Aorta (tissue), 5 donors: Measurements from ENCODE around the gene SIGLEC8. TPM values are rescaled to one million over a fixed set of nuclear protein-coding genes. Genes with fewer than 3 reads are reported as not detected.
"Not testable (repeated sequence)": the region's sequence is repeated elsewhere in the genome, so short reads cannot be mapped to it uniquely, and the experiment has no call there.

ENCODE experiments used
- ATAC-seq: fragments of 200-7000 bp; cut with Tn5 transposase; one replicate; pipeline ENCODE4 v1.9.1; 2022; ENCODE audit warnings: moderate library complexity; ENCODE audit not compliant: low FRiP score
- DNase-seq, 2 donors: peaks; one replicate each; pipeline ENCODE4 v3.0.0-alpha.2; 2020
- H3K27ac ChIP-seq, 2 donors: one replicate each; pipeline ENCODE4 v1.5.1; 2013; ENCODE audit warnings: low read length in 2 of 2, mild to moderate bottlenecking in 2 of 2, moderate library complexity in 2 of 2, control low read depth in 1 of 2, inconsistent platforms in 1 of 2, low read depth in 1 of 2
- H3K27me3 ChIP-seq, 2 donors: one replicate each; pipeline ENCODE4 v1.6.1; 2013; ENCODE audit warnings: control low read depth in 1 of 2, low read length in 1 of 2, mild to moderate bottlenecking in 1 of 2, moderate library complexity in 1 of 2; ENCODE audit not compliant: insufficient read depth in 2 of 2, control insufficient read depth in 1 of 2
- H3K36me3 ChIP-seq, 2 donors: one replicate each; pipeline ENCODE4 v1.6.1; 2013; ENCODE audit warnings: control low read depth in 1 of 2, low read length in 1 of 2, mild to moderate bottlenecking in 1 of 2; ENCODE audit not compliant: insufficient read depth in 2 of 2, control insufficient read depth in 1 of 2
- H3K4me1 ChIP-seq, 2 donors: one replicate each; pipeline ENCODE4 v1.6.1; 2013; ENCODE audit warnings: low read length in 2 of 2, control low read depth in 1 of 2, mild to moderate bottlenecking in 1 of 2, moderate library complexity in 1 of 2; ENCODE audit not compliant: insufficient read depth in 2 of 2, control insufficient read depth in 1 of 2
- H3K4me3 ChIP-seq, 2 donors: one replicate each; pipeline ENCODE4 v1.5.1; 2013; ENCODE audit warnings: low read length in 2 of 2, control low read depth in 1 of 2, mild to moderate bottlenecking in 1 of 2
- H3K9me3 ChIP-seq: one replicate; pipeline ENCODE4 v1.6.1; 2013; ENCODE audit warnings: mild to moderate bottlenecking, low read length; ENCODE audit not compliant: control insufficient read depth
- WGBS, 2 donors: extraction: QIAGEN DNeasy Blood & Tissue Kit; methylation state at CpG; one replicate each; pipeline ENCODE4 v1.1.7; 2013; 5-methylcytosine and 5-hydroxymethylcytosine counted together
- intact Hi-C, 2 donors: fragments of 100-400 bp; cut with DNase I; formaldehyde crosslinking; loops; one replicate each; pipeline versions ENCODE4 v1.14.2 to v1.15.0; 2022
- long read RNA-seq, 2 donors: library from polyadenylated mRNA; unstranded; transcript quantifications; one replicate each; pipeline ENCODE4 v2.0.0, GENCODE V29; 2020 to 2021
- polyA plus RNA-seq, 2 donors: library from polyadenylated mRNA; stranded (reverse); fragments of 200-250 nt; gene quantifications; one replicate each; pipeline ENCODE4 v1.2.3, GENCODE V29; 2013
- total RNA-seq, 2 donors: library from RNA; stranded (reverse); fragmentation: NEBNext Ultra II Directional; extraction: Animal tissue kit (Norgen Biotek cat#: 25700); gene quantifications; one replicate each; pipeline ENCODE4 v1.2.1, GENCODE V29; 2021
- donor health status: healthy with polysubstance abuse.
- donor health status: Bipolar disorder and iron deficiency.
- donor health status: DM: no; HTN: no; CAD: no.
- donor health status: DM: no; HTN: no; CAD: no.
- donor health status: DM: yes; HTN: yes; CAD: no.

The SIGLEC8 gene
- under 1 TPM; 0.16 to 0.69 TPM for total RNA-seq
- 1 to 10 TPM in 1 of 2 donors, under 1 TPM in 1; 0.15 to 1.1 TPM for polyA plus RNA-seq
- long read RNA-seq, donor 1, partial matches to known transcripts: 0 of 1 reads
- long read RNA-seq, donor 1, other reads (novel, unspliced or antisense): 0 of 1 reads
- long read RNA-seq, donor 2, partial matches to known transcripts: 0 of 1 reads
- long read RNA-seq, donor 2, other reads (novel, unspliced or antisense): 0 of 1 reads

DNA sequence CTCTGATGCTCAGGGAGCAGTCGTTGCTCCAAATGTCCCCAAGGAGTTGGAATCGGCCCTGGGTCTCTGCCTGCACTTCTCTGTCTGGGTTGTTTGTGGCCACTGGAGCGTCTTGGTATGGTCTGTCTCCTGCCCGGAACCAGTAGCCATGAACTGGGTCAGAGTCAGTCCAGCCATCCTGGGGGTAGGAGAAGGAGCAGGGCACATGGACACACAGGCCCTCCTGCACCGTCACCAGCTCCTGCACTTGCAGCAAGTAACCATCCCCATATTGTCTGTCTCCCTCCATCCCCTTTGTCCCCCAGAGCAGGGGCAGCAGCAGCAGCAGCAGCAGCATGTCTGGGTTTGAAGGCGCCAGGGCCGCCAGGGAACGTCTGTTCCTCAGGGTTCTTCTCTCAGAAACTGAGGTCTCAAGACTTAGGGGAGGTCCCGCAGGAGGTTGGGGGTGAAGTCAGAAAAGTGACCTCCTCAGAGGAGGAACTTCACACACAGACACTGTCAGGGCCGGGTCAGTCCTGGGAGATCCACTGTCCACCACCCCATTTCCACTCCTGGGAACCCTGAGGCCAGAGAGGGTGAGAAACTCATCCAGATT, at the start of gene SIGLEC8:
Gene SIGLEC8 (minus strand): TSS at position 404 of the 595 bp plus-strand sequence. CDS start 67 bp downstream, at position 337.
- Histone ChIP-seq H3K27me3 (no peaks in the 10 kb centered on the region), H3K27ac (no peak within 1 kb of the TSS), H3K4me1 (no peaks in the 10 kb centered on the region), H3K4me3 (no peak within 1 kb of the TSS), H3K36me3 (no peaks in the 10 kb centered on the region), H3K9me3 (no peaks in the 10 kb centered on the region)
- DNase-seq: no peak
- 57 to 58% methylated on average over 10 of the region's 10 CpGs for WGBS, 2 donors
- no peak for ATAC-seq
- intact Hi-C loops: no loop called here

DNA sequence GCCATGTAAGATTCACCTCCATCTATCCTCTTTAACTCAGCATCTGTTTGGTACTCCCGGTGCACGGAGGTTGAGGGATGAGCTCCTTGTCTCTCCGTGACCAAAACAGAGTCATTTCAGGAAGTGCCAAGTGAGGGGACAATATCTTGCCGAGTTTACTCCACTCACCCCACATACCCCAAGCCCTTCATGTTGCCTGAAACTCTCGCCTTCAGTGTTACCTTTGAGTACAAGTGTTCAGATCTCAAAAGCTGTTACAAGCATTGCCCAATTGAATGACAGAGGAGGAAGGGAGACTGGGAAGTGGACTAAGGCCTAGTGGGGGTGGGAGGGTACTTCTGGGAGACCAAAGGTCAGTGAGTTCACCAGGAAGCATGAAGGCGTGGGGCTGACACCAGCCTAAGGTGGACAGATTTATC, 49.4 kb upstream of the SIGLEC8 start:
- Histone ChIP-seq H3K27ac (no peak overlapping the region), H3K36me3 (no peaks in the 10 kb centered on the region), H3K27me3 (no peaks in the 10 kb centered on the region), H3K4me3 (no peak overlapping the region), H3K4me1 (no peaks in the 10 kb centered on the region), H3K9me3 (no peaks in the 10 kb centered on the region)
- no peak for DNase-seq
- ATAC-seq: no peak
- WGBS, 2 donors: 61 to 62% methylated on average over 6 of the region's 6 CpGs
- intact Hi-C loops: no loop called here

GRCh38 chr19:51507192-51507591, 48.9 kb upstream of the SIGLEC8 start:
- Histone ChIP-seq H3K27ac (no peak overlapping the region), H3K36me3 (no peaks in the 10 kb centered on the region), H3K27me3 (no peaks in the 10 kb centered on the region), H3K4me1 (no peaks in the 10 kb centered on the region), H3K9me3 (no peaks in the 10 kb centered on the region), H3K4me3 (no peak overlapping the region)
- whole genome bisulfite sequencing, 2 donors: 46 to 51% methylated on average over 3 of the region's 3 CpGs
- intact Hi-C loops: no loop called here
- ATAC-seq (no peak), DNase-seq (no peak)

DNA sequence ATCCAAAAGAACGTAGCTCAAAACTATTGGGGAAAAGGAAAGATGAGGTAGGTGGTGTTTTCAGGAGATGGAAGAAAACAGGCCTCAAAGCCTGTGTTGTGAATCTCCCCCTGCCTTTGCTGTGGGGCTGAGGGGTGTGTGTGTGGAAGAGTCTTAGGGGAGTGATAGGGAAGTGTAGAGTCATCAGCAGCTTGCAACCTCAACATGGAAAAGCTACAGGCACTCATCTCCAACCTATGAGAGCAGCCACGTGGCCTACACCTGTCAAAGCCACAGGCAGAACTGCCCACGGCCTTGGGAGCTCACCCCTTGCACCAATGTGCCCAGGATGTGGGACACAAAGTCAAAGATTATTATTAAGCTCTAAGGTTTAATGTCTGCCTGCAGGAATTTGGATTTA, 47.6 kb upstream of the SIGLEC8 start:
- ATAC-seq (no peak), DNase-seq (no peak)
- no peaks in the 10 kb centered on the region for H3K27me3 ChIP-seq
- no peaks in the 10 kb centered on the region for H3K36me3 ChIP-seq
- 29 to 31% methylated on average over 3 of the region's 3 CpGs for WGBS, 2 donors
- no peak overlapping the region for H3K27ac ChIP-seq
- intact Hi-C loops: no loop called here
- H3K4me1 ChIP-seq: no peaks in the 10 kb centered on the region
- H3K4me3 ChIP-seq: no peak overlapping the region
- H3K9me3 ChIP-seq: no peaks in the 10 kb centered on the region

DNA sequence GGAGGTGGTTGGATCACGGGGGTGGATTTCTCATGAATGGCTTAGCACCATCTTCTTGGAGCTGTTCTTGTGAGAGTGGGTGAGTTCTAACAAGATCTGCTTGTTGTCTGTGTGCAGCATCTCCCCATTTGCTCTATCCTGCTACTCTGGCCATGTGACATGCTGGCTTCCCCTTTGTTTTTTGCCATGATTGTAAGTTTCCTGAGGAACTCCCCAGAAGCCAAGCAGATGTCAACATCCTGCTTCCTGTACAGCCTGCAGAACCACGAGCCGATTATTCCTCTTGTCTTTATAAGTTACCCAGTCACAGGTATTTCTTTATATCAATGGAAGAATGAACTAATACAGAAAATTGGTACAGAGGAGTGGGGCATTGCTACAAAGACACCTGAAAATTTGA, 45.6 kb upstream of the SIGLEC8 start:
- no peak for ATAC-seq
- Histone ChIP-seq H3K9me3 (no peaks in the 10 kb centered on the region), H3K4me1 (no peaks in the 10 kb centered on the region)

GRCh38 chr19:51503286-51503817, 45.1 kb upstream of the SIGLEC8 start:
- Histone ChIP-seq H3K27ac (no peak overlapping the region), H3K4me1 (no peaks in the 10 kb centered on the region), H3K36me3 (no peaks in the 10 kb centered on the region), H3K9me3 (no peaks in the 10 kb centered on the region), H3K27me3 (no peaks in the 10 kb centered on the region), H3K4me3 (no peak overlapping the region)
- intact Hi-C loops: no loop called here
- DNase-seq: no peak
- ATAC-seq: no peak
- WGBS, 2 donors: 76 to 78% methylated on average over 5 of the region's 5 CpGs

More for the DNA sequence above, 45.6 kb upstream of the SIGLEC8 start:
- Histone ChIP-seq H3K27ac (no peak overlapping the region), H3K4me3 (no peak overlapping the region), H3K36me3 (no peaks in the 10 kb centered on the region), H3K27me3 (no peaks in the 10 kb centered on the region)
- intact Hi-C loops: no loop called here
- DNase-seq: no peak
- WGBS, 2 donors: 47 to 49% methylated on average over 3 of the region's 3 CpGs

GRCh38 chr19:51501594-51502263, 43.5 kb upstream of the SIGLEC8 start, which contains the start of gene SIGLEC12:
Gene SIGLEC12, minus strand, starts transcription at chr19:51501800. Its CDS starts 67 bp downstream, at chr19:51501733.
- 75% methylated on average over 12 of the region's 12 CpGs for WGBS, 2 donors
- no peak for ATAC-seq
- no peaks in the 10 kb centered on the region for H3K4me1 ChIP-seq
- intact Hi-C loops: no loop called here
- peak in 1 of 2 donors; percentile 76 for DNase-seq
- H3K27me3 ChIP-seq: no peaks in the 10 kb centered on the region
- no peaks in the 10 kb centered on the region for H3K9me3 ChIP-seq
- H3K36me3 ChIP-seq: no peaks in the 10 kb centered on the region
- no peak within 1 kb of the TSS for H3K27ac ChIP-seq
- H3K4me3 ChIP-seq: no peak within 1 kb of the TSS

DNA sequence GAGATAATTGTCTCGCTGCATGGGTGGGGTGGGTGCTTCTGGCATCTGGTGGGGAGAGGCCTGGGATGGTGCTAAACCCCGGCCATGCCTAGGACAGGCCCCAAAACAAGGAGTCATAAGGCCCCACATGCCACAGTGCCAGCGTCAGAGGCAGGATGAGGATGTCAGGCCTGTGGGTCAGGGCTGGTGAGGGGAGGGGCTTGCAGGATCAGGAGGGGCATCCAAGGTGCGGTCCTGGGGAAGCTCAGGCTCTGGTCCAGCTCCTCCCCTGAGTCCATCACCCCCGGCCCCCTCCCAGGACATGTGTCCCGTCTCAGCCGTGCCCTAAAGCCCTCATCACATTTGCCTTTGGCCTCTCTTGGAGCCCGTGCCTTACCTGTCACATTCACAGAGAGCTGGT, 42.7 kb upstream of the SIGLEC8 start:
- H3K27ac ChIP-seq, H3K9me3 ChIP-seq, H3K27me3 ChIP-seq, H3K36me3 ChIP-seq, intact Hi-C loops, ATAC-seq, H3K4me3 ChIP-seq, H3K4me1 ChIP-seq, DNase-seq: not testable (repeated sequence)
- 29 to 61% methylated on average over 4 to 8 of the region's 8 CpGs for WGBS, 2 donors
